GM18498 (cell line): ENCODE measurements around the gene FASN.

Experiments used
- ATAC-seq: cut with Tn5 transposase; IDR thresholded peaks from one replicate; pipeline ENCODE4 v1.9.1; 2021; ENCODE audit warnings: mild to moderate bottlenecking, moderate library complexity; ENCODE audit not compliant: unreplicated experiment

FASN gene

GRCh38 chr17:82078433-82078832, 19.6 kb downstream of the FASN start:
- ATAC-seq = no peak

- ATAC-seq = no peak
Measured at GRCh38 chr17:82077617-82078358, 20.2 kb downstream of the FASN start.

- no peak for ATAC-seq
Measured at GRCh38 chr17:82076785-82077591, 21.0 kb downstream of the FASN start.

- no peak for ATAC-seq
Measured at GRCh38 chr17:82076018-82076784, 21.8 kb downstream of the FASN start.

GRCh38 chr17:82073446-82073845, 24.6 kb downstream of the FASN start:
- ATAC-seq = no peak

GRCh38 chr17:82072827-82073226, 25.2 kb downstream of the FASN start:
- no peak for ATAC-seq

DNA sequence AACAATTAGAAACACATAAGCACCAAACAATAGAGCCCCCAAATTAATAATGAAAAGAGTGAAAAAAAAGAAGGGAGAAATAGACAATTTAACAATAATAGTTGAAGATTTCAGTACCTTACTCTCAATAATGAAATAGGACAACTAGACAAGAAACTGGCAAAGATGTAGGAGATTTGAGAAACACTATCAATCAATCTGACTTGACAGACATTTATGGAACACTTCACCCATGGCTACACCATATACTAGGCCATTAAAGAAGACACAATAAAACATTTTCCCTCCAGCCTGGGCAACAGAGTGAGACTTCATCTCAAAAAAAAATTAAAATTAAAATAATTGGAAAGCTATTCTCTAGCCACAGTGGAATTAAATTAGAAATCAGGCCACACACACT, 27.4 kb downstream of the FASN start:
- ATAC-seq = no peak

- ATAC-seq = peak; percentile 77
Measured at GRCh38 chr17:82065638-82066303, 32.3 kb downstream of the FASN start, which contains the start of gene DUS1L. Gene DUS1L, minus strand, starts transcription at chr17:82065804. Its CDS starts 745 bp downstream, at chr17:82065059.

DNA sequence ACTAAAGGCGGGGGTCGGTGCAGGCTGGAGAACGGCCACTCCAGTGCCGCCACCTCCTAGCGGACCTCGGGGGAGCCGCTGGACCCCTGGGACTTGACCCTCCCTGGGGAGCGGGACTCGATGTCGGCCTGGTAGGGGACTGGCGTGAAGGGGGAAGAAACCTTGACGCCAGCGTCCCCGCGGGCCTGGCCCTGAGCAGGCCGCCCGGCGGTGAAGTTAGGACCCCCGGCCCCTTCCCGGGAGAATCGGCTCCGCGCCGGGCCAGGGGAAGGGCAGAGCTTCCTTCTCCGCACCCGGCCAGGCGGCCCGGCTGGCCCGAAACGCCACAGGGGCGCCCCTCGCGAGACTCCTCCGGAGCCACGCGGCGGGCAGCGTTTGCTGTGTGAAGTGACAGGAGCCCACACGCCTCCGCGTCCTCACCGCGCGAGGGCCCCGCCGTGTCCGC, 32.8 kb downstream of the FASN start:
- peak; percentile 32 for ATAC-seq

GRCh38 chr17:82064433-82065192, 33.4 kb downstream of the FASN start:
- ATAC-seq = no peak

DNA sequence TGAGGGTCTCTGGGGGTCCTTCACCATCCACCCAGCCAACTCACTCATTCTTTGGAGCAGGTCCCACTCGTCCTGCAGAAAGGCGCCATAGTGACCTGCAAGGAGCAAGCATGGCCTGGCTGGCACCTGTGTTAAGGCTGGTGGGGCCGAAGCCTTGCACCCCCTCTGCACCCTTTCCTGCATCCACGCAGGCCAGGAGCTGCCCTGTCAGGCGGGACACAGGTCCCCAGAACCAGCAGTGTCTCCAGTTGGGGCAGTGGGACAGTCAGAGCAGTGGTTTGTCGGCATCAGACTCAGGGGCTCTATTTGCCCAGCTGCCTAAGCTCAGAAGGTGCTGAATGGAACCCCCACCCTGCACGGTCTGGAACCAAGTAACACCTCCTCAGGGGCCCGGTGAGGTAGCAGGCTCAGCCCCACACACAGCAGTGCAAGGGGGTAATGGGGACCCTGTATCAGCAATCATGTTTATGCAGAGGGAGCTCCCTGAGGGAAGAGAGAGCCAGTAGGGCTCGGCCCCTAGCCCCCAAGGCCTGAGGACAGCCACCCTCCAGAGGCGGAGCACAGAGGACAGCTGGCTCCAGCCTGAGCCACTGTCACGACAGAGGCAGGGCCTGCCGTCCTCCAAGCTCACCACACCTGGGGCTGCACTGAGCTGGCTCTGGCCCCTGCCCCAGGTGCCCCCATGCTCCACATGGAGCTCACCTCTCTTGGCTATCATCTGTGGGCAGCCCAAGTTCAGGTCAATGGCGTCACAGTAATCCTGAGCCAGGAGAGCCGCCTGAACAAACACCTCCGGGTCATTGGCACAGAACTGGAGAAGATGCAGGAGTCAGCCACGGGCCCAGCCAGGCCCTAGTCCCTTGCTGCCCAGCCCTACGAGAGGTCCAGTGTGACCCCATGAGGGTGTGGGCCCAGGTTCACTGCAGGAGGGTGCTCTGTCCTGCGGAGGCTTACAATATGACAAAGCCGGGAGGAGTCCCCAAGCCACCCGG, 34.3 kb downstream of the FASN start:
- ATAC-seq = no peak

GRCh38 chr17:82062984-82063368, 35.1 kb downstream of the FASN start:
- ATAC-seq = no peak

DNA sequence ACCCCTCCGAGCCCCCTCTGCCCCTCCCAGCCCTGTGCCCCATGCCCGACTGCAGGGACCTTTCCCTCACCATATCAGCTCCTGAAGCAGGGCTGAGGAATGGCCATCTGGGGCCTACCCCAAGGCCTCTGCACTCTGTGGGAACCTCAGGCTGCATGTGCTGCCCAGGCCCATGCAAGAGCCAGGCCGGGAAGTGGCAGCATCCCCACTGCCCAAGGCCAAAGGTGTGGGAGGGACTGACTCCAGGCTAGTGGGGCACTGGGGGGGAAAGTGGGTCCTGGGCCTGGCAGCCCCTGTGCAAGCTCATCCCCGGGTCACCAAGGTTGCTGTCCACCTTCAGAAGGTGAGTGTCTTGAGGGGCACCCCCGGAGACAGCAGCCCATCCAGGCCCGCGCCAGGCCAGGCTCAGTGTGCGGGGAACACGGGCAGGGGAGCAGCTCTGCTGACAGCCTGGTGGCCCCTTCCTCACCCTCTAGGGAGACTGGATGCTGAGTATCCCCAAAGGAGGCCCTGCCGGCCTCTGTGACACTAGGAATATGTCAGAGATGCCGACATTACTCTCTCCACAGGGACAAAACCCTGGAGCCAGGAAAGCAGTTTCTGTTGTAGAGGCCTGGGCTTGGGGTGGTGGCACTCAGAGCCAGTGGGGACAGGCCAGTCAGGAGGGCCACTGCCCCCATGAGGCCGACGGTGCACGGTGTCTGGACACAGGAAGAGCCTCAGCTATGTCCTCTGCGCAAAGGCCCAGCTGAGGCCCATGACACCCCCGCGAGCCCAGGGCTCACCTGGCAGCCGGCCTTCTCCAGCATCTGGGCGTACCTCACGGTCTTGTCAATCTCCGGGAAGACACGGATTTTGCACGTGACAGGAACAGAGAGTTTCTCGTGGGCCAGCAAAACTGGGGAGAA, 35.7 kb downstream of the FASN start:
- no peak for ATAC-seq

DNA sequence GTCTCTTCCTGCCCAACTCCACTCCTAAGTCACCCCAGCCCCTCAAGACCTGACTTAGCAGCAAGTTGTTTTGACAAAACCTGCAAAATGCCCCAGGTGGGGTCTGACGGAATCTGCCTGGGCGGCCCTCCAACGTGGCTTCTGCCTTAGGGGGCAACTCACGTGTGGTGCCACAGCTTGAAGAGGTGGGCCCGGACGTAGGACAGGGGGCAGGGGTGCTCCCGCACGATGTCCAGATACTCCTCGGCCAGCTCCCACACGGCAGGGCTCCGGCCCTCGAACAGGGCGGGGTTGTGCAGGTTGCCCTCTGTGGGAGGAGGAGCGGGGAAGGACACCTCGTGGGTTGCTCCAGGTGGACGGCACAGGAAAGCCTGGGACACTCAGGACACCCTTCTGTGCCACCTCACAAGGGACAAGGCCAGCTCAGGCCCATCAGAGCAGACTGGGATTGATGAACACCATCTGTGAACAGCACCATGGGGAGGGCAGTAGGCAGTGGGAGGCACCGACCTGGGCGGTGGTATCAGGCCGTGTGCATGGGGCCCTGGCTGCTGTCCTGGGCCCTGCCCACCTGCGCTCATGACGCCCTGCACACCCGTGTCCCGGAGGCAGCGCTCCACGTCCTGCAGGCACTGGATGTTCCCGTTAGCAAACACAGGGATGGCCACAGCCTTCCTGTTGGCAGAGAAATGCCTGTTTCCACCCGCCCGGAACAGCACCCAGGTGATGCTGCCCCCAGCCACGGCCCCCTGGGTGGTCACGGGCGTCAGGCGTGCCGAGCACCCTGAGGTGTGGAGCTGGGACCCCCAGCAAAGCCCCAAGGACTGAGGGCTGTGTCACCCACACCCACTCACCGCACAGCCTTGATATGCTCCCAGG, 36.8 kb downstream of the FASN start:
- no peak for ATAC-seq

GRCh38 chr17:82060614-82061013, 37.4 kb downstream of the FASN start:
- ATAC-seq = no peak

- ATAC-seq = no peak
Measured at GRCh38 chr17:82060001-82060380, 38.0 kb downstream of the FASN start.
